Thyroid gland (tissue), 4 donors: ENCODE data around the gene CHGA. TPM values are rescaled to one million over a fixed set of nuclear protein-coding genes. Genes with fewer than 3 reads are reported as not detected.

Experiments used
- DNase-seq, 2 donors: peaks; one replicate each; pipeline ENCODE4 v3.0.0-alpha.2; 2019
- H3K27ac ChIP-seq, 3 donors: fragments of 200-600 bp; sonication (generic); 1 replicate in 2 of 3; 2 replicates in 1 of 3; pipeline ENCODE4 v1.5.1; 2016 to 2019; ENCODE audit warnings: mild to moderate bottlenecking in 1 of 3, moderate library complexity in 1 of 3
- H3K27me3 ChIP-seq: fragments of 200-600 bp; sonication (generic); one replicate; pipeline ENCODE4 v1.5.1; 2019
- H3K36me3 ChIP-seq, 2 donors: fragments of 200-600 bp; sonication (generic); one replicate each; pipeline ENCODE4 v1.5.1; 2016 to 2019
- H3K4me1 ChIP-seq, 2 donors: fragments of 200-600 bp; sonication (generic); one replicate each; pipeline ENCODE4 v1.5.1; 2017 to 2019
- H3K4me3 ChIP-seq, 3 donors: fragments of 200-600 bp; sonication (generic); replicated peaks in 1 of 3; 1 replicate in 2 of 3; 2 replicates in 1 of 3; pipeline ENCODE4 v1.5.1; 2016; ENCODE audit warnings: mild to moderate bottlenecking in 1 of 3
- H3K9me3 ChIP-seq: fragments of 200-600 bp; sonication (generic); one replicate; pipeline ENCODE4 v1.5.1; 2017
- CTCF ChIP-seq, 6 experiments: fragments of 200-600 bp in 3 of 6; fragments of 450-650 bp in 3 of 6; sonication (generic) in 3 of 6; IDR thresholded peaks; one replicate each; pipeline ENCODE4 v1.5.1; 2016 to 2019; ENCODE audit warnings: antibody characterized with exemption in 6 of 6, mild to moderate bottlenecking in 2 of 6, inconsistent platforms in 1 of 6, moderate library complexity in 1 of 6
- POLR2A ChIP-seq, 2 donors: fragments of 450-650 bp; IDR thresholded peaks; one replicate each; pipeline ENCODE4 v1.6.1; 2017; ENCODE audit warnings: antibody characterized with exemption in 2 of 2, mild to moderate bottlenecking in 2 of 2, moderate library complexity in 1 of 2
- WGBS, 2 donors: methylation state at CpG; one replicate each; pipeline ENCODE4 v1.1.5; 2017; 5-methylcytosine and 5-hydroxymethylcytosine counted together
- intact Hi-C: fragments of 100-400 bp; cut with DNase I; formaldehyde crosslinking; loops from one replicate; pipeline ENCODE4 v1.15.1; 2023
- total RNA-seq, 4 donors: library from RNA; depleted of rRNA; stranded (reverse); fragments of >200 nt; gene quantifications; one replicate each; pipeline ENCODE4 v1.2.3, GENCODE V29; 2016

Gene CHGA
- total RNA-seq, 4 donors from 2014 or later = 0.54 to 9.6 (median 1.5) TPM

GRCh38 chr14:92903359-92903758 is 19.6 kb upstream of the CHGA start:
- no peaks in the 10 kb centered on the region for H3K4me1 ChIP-seq
- no peaks in the 10 kb centered on the region for H3K27me3 ChIP-seq
- intact Hi-C loops = no loop called here
- H3K9me3 ChIP-seq = no peaks in the 10 kb centered on the region
- whole genome bisulfite sequencing, 2 donors = 68 to 71% methylated on average over 6 of the region's 6 CpGs
- H3K4me3 ChIP-seq = no peak overlapping the region
- no peaks in the 10 kb centered on the region for H3K36me3 ChIP-seq
- no peak for DNase-seq
- TF ChIP-seq CTCF (IDR thresholded peaks at IDR 0.05) (no peak), POLR2A (IDR thresholded peaks at IDR 0.05) (no peak)
- no peak overlapping the region for H3K27ac ChIP-seq

DNA sequence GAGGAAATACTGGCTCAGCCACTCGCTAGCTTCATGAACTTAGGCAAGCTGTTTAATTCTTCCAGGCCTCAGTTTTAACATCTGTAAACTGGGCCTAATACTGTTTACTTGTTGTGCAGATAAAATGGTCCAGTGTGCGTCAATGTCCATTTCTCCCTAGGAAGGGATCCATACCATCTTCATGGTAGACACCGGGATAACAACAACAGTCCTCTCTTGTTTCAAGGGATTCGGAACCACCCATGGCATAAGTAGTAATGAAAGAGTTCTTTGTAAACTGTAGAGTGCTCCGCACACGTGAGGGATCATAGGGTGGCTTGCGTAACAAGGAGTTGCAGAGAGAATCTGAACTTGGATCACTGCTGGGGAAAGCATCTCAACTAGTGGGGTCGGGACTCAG is 17.3 kb upstream of the CHGA start:
- Histone ChIP-seq H3K27me3 (no peaks in the 10 kb centered on the region), H3K27ac (no peak overlapping the region), H3K36me3 (no peaks in the 10 kb centered on the region), H3K4me1 (no peaks in the 10 kb centered on the region), H3K4me3 (no peak overlapping the region), H3K9me3 (no peaks in the 10 kb centered on the region)
- TF ChIP-seq POLR2A (IDR thresholded peaks at IDR 0.05) = no peak
- TF ChIP-seq CTCF (IDR thresholded peaks at IDR 0.05) = no peak
- no peak for DNase-seq
- 68 to 76% methylated on average over 8 of the region's 8 CpGs for WGBS, 2 donors
- intact Hi-C loops = no loop called here

DNA sequence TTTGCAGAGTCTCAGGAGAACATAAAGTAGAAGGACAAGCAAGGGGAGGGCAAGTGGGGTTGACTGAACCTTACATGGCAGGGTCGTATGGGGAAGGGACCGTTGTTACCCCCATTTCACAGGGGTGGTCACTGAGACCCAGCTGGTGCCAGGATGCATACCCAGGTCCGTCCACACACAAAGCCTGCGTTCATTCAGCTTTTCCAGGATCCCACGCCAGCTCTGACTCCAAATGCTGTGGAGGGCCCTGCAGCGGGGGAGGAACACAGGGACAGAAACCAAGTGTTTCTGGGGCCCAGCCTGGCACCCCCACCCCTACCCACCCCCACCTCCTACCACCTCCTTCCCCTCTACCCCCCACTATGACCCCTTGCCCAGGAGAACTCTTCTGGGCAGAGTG is 16.5 kb upstream of the CHGA start:
- Histone ChIP-seq H3K36me3 (no peaks in the 10 kb centered on the region), H3K4me1 (no peaks in the 10 kb centered on the region), H3K27ac (no peak overlapping the region), H3K9me3 (no peaks in the 10 kb centered on the region), H3K27me3 (no peaks in the 10 kb centered on the region), H3K4me3 (no peak overlapping the region)
- no peak for TF ChIP-seq POLR2A (IDR thresholded peaks at IDR 0.05)
- TF ChIP-seq CTCF (IDR thresholded peaks at IDR 0.05) = no peak
- no peak for DNase-seq
- 80 to 81% methylated on average over 5 to 6 of the region's 6 CpGs for WGBS, 2 donors
- intact Hi-C loops = no loop called here

DNA sequence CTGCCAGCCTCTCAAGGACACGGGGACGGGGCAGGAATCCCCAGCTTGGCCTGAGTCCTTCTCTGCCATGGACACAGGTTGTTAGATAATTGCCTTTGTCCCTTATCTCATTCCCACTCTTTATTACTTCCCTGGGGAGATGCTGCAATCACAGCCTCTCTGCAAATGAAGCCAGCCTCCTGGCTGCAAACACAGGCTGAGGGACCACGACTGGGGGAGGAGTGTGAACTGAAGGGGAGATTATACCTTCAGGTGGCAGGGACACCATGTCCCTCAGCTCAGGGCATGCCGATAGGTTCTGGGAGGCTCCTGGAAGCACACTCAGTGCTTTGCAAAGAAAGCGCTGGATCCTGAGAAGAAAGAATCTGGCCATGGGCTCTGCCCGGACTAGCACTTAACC is 16.1 kb upstream of the CHGA start:
- no peaks in the 10 kb centered on the region for H3K36me3 ChIP-seq
- TF ChIP-seq POLR2A (IDR thresholded peaks at IDR 0.05) (no peak), CTCF (IDR thresholded peaks at IDR 0.05) (no peak)
- WGBS, 2 donors = 17 to 33% methylated on average over 5 to 6 of the region's 6 CpGs
- no peaks in the 10 kb centered on the region for H3K4me1 ChIP-seq
- no peak overlapping the region for H3K27ac ChIP-seq
- H3K9me3 ChIP-seq = no peaks in the 10 kb centered on the region
- intact Hi-C loops = no loop called here
- no peak overlapping the region for H3K4me3 ChIP-seq
- no peak for DNase-seq
- no peaks in the 10 kb centered on the region for H3K27me3 ChIP-seq

DNA sequence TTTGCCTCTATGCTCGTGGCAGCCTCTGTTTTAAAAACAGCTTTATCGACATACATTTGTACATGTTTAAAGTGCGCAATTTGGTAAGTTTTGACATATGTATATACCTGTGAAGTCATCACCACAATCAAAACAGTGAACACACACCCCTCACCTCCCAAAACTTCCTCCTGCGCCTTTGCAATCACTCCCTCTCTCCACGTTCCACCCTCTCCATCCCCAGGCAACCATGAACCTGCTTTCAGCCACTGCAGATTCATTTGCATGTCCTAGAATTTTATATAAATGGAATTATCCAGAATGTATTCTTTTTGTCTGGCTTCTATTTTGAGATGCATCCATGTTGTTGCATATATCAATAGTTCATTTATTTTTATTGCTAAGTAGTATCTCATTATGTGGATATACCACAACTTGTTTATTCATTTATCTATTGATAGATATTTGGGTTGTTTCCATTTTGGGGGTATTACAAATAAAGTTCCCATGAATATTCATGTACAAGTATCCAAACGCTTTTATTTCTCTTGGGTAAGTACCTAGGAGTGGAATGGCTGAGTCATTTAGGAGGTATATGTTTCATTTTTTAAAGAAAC is 15.5 kb upstream of the CHGA start:
- no peaks in the 10 kb centered on the region for H3K27me3 ChIP-seq
- no peak for DNase-seq
- no peaks in the 10 kb centered on the region for H3K36me3 ChIP-seq
- H3K9me3 ChIP-seq = no peaks in the 10 kb centered on the region
- WGBS, 2 donors = 70 to 71% methylated on average over 6 of the region's 6 CpGs
- intact Hi-C loops = no loop called here
- TF ChIP-seq CTCF (IDR thresholded peaks at IDR 0.05) (no peak), POLR2A (IDR thresholded peaks at IDR 0.05) (no peak)
- H3K27ac ChIP-seq = no peak overlapping the region
- H3K4me1 ChIP-seq = no peaks in the 10 kb centered on the region
- no peak overlapping the region for H3K4me3 ChIP-seq
